HG03565 (cell line): Measurements from ENCODE around the gene CCDC167.
"Not testable (repeated sequence)": the region's sequence is repeated elsewhere in the genome, so short reads cannot be mapped to it uniquely, and the experiment has no call there.

Experiments used
- ATAC-seq: cut with Tn5 transposase; IDR thresholded peaks from one replicate; pipeline ENCODE4 v1.9.1; 2021; ENCODE audit warnings: mild to moderate bottlenecking, moderate library complexity; ENCODE audit not compliant: unreplicated experiment

Gene CCDC167

DNA sequence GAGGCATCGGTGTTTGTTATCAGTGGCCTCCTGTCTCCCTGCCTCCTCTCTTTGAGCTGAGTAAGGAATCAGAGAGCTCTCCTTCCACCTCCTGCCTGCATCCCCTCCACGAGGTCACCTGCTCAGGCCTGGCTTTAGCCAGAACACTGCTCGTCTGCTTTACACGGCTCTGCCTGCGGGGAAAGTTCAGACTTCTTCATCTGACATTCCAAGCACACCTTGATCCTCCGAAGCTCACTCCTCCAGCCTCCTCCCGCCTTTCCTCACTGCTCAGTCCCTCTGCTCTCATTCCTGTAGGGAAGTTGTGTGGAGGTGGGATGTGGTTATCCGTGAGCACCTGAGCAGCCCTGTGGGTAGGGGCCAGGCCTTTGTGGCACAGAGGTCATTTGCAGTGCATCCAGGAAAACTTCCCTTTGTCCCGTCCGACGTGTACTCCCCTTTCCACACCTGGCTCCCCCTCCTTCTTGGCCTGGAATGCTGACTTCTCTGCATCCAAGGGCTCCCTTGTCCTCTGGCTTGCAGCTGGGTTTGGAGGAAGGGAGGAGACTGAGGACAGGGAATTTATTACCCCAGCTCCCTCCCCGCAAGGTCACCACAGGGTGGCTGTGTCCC lies 12.8 kb upstream of the CCDC167 start:
- no peak for ATAC-seq

DNA sequence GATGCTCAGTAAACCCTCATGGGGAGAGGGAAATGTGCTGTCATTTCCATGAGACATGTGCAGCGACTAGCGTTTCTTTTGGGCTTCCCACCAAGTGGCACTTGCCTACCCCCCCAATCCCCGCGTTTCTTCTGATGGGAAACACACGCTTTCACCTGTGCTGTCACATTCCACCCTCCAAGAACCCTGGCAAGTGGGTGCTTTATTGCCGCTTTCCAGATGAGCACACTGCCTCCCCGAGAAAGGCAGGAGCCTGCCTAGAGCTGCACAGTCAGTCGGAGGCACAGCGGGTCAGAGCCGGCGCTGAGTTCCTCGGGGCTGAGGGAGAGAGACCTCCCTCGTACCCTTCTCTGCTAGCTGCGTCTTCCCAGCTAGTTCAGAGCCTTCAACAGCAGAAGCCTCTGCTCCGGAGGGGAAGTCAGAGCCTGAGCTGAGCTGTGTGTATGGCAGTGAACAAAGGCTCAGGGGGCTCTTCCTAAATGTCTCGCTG lies 12.3 kb upstream of the CCDC167 start:
- ATAC-seq, result no peak

DNA sequence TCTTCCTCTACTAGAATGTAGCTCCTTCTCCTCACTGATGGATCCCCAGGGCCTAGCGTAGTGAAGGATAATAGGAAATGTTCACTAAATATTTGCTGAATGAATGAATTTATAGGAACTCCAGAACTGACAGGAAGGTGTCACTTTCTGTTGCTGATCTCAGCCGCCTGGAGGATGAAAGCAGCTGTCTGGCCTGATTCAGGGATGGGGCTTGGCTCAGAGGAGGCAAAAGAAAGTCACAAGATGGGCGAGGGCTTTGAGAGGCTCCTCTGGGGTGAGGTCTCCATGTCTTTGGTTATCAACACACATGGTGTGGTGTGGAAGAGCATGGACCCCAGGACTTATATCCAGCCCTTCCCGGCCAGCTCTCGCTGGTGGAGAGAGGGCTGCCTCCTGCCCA lies 11.5 kb upstream of the CCDC167 start:
- ATAC-seq, result no peak

DNA sequence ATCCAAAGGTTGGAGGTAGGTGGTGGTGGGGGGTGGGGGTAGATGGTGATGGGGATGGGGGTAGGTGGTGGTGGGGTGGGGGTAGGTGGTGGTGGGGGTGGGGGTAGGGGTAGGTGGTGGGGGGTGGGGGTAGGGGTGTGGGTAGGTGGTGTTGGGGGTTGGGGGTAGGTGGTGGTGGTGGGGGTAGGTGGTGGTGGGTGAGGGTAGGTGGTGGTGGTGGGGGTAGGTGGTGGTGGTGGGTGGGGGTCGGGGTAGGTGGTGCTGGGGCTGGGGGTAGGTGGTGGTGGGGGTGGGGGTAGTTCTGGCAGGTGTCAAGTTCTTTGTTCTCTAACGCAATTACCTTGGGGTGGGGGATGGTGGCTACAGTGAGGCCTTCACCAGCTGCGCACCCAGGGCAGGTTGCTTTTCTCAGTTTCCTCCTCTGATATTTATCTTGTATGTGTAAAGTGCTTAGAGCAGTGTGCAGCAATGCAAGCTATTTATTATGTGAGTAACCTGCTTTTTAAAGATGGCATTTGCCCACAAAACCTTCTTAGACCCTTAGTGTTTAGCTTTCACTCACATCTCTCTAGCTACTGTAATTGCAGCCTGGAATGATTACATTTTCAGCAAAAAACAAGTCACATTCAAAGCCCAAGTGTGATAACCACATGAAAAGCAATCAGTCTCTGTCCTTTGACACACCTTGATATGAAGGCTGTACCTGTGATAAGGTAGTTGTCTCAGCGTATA lies 8.2 kb upstream of the CCDC167 start:
- no peak for ATAC-seq

DNA sequence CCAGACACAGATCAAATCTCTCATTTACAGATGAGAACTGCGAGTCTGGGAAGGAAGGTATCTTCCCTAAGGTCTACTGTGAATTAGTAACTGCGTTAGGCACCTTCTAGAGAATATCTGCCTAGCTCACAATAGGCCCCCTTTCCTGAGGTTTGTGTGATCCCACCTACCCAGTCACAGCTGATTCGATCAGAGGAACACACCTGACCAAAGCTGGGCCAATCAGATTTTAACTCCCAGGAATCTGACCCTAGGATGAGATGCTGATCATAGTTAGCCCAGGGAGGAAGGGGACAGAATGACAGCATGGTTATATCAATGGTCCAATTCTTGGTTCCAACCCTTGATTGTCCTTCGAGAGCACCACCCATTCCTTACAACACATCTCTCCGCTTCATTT lies 7.4 kb upstream of the CCDC167 start:
- no peak for ATAC-seq

DNA sequence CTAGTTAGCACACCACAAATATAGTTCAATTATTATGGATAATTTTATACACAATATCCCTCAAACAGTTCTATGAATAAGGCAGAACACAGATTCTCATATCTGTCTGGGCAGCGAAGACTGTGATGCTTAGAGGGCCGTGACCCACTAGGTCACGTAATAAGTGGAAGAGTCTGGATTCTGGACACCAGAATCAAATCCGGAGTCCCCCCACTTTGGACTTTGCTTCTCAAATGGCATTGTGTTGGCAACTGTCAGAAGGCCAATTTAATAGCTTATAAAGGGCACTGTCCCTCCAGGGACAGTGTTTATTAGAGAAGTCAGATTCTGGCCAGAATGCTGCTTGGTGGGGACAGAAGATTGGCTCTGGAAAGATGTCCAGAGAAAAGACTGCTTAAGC lies 6.8 kb upstream of the CCDC167 start:
- ATAC-seq, result no peak

DNA sequence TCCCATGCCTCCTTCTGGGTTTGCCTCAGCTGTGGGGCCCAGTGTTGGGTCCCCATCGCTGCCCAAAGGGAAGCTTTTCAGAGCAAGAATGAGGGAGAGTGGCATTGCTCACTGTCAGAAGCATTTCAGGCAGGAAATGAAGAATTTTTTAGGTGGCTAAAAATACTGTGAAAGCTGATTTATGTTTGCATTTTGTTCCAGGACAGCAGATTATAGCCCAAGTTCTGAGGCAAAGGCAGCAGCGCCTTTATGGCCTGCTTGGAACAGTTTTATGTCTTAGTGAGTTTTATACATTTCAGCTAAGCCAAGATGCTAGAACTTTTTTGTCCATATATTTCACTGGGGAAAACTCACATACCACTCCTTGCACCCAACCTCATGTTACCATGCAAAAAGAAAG lies 4.3 kb upstream of the CCDC167 start:
- ATAC-seq, result no peak

DNA sequence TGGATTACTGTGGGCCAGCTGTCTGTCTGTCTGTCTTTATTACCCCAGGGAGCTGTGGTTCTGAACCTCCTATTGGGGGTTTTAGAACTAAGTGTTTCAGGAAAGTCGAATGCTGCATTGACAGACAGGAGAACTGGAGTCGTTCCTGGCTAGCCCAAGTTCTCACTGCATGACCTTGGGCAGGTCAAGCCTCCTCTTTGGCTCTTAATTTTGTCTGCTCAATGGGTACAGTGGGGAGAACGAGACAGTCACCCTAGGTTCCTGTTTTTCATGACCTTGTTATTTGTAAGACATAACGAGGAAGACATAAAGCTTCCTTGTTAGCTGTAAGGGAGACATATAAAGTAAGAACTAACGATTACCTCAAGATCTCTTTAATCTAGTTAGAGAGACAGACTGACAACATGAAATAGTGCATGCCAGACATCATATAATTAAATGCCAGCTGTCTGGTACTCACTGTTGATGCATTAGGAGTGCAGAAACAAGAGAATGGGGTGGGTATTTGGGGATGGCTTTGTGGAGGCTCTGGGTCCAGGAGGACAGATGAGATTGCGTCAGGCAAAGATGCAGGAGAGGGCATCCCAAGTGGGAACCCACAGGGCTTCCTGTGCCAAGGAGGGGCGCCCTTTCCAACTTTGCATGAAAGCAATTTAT lies 3.7 kb upstream of the CCDC167 start:
- ATAC-seq, result no peak

DNA sequence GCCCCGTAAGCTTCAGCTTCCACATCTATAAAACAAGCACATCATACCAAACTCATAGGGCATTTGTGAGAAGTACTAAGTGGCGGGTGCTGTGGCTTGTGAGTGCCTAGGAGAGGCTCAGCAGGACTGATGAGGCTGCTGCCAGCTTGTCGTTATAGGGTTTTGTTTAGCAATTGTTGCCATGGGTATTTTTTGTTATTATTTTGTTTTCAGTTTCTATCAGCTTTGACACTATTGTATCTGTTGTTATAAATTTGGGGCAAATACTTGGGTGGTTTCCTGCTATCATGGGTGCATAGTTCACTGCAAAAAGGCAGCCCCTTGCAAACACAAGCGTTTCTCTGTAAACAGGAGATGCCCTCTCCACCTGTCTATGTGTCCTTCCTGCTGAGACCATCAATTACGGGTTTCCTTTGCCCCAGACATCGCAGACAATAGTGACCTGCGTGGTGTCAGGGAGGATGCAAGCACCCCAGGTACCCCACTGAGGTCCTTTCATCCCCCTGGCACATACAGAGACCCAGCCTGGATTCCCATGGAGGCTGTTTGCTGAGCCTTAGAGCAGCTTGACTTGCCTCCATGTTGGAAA lies 3.1 kb upstream of the CCDC167 start:
- no peak for ATAC-seq

DNA sequence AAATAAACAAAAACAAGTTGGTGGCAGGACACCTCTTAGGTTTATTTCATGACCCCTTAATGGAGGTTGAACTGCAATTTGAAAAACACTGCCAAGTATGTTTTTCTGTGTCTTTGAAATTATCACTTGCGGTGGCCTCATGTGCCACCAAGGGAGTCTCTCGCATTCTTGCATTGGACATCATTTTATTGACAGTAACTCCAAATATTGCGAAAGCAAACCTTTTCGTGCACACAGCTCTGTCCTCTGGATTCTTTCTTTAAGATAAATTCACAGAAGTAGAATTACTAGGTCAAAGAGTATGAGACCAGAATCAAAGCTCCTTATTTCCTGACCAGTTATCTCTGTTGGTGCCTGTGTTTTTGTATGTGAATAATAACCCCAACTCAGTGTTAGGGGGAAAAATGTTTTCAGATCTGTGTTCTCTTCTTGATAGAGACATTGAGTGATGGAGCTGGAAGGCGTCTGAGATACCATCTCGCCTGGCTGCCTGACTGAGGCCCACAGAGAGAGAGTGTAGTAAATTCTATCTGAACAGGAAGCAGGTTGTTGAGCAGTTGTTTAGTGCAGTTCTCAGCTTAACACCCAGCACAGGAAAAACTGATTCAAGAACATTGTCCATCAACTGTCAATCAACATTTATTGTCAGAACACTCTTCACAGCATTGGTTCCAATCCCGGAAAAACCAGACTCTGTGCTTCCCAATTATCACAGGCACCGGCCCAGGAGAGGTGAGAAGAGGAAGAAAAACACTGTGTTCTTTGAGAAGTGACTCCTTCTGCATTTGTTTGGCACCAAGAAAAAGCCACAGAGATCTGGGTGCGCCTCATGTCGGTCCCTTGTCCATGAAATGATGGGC lies 2.2 kb upstream of the CCDC167 start:
- no peak for ATAC-seq

DNA sequence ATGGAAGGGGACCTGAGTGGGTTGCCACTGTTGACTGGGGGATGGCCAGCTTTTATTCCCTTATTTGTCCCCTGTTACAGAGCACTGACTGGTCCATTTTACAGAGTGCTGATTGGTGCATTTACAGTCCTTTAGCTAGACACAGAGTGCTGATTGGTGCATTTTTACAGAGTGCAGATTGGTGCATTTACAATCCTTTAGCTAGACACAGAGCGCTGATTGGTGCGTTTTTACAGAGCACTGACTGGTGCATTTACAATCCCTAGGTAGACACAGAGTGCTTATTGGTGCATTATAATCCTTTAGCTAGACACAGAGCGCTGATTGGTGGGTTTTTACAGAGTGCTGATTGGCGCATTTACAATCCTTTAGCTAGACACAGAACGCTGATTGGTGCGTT lies 1.2 kb upstream of the CCDC167 start:
- not testable (repeated sequence) for ATAC-seq

DNA sequence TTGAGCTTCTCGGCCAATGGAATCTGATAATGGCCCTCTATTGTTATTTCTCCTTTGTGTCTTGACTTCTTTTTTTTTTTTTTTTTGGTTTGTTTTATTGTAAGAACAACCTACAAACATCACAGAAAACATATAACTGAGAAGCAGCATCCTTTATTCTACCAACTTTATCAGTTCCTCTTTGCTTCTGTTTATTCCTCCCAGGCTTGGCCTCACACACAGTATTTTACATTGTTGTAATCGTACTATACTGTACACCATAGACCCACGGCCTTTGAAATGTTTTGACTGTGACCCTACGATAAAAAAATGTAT lies 558 bp upstream of the CCDC167 start:
- ATAC-seq, result no peak

DNA sequence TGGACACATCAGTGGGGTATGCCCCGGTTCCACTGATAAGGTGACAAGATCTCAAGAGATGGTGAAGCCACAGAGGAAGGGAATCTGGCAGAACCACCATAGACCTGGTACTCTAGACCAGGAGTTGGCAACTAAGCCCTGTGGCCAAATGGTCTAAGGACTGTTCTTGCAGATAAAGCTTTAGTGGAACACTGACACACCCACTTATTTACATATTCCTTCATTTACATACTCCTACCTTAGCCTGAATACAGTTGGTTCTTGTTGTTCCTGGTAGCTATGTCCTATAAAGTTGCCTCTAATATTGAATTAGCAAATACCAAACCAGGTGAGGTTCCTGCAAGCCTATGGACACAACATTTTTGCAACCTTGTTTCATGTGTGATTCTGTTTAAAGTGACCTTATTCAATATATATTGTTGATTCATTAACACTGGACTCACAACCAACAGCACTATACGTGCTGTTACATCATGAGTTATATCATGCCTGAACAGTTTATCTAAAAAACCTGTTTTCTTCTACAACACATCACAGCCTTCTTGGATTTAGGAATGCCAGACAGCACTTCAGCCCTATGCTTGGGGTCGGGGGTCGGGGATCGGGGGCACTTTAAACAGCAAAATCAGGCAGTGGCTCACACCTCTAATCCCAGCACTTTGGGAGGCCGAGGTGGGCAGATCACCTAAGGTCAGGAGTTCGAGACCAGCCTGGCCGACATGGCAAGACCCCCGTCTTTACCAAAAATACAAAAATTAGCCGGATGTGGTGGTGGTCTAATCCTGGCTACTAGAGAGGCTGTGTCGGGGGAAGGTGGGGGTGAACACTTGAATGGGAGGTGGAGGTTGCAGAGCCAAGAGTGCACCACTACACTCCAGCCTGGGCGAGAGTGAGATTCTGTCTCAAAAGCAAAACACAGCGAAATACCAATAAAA lies 2.5 kb downstream of the CCDC167 start:
- ATAC-seq, result no peak

DNA sequence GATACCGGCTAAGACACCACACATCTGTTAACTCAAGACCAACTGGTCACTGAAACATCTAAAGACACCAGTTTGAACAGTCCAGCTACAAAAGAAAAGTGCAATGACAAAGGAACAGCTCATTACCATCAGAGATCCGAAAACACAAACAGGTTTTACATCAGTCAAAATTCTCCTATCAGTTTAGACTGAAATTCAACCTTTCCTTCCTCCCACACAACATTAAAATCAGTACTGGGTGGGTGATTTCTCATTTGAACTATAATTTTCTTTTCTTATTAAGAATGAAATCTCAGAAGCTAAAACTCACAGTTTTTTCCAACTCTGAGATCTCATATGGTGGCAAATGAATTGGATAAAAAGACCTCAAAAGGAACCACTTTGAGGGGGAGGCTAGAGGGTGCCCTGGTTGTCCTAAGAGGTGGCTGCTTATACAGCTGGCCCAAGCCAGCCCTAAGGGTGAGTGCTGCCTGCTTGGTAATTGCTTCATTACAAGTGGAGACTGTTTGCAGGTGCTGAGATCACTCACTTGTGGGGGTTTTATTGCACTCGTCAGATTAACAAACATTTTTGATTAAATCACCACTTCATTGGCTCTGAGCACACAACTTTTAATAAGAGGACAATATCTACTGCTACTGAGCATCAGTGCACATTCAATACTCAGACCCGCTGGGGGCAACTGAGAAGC lies 4.3 kb downstream of the CCDC167 start:
- no peak for ATAC-seq

DNA sequence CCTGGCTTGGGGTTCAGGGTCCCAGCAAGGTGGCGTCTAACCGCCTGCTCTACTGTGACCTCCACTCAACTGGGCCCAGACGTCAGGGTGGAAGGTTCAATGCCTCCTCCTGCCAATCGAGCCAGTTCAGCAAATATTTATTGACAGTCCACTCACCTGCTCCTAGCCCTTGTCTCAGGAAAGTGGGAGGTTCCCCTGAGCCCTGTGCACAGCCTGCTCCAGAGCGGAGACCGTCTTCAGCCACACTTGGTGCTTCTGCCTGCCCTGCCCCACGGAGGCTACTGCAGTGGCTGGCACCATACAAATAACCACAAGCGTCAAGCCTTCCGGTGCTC lies 6.1 kb downstream of the CCDC167 start:
- ATAC-seq, result no peak

DNA sequence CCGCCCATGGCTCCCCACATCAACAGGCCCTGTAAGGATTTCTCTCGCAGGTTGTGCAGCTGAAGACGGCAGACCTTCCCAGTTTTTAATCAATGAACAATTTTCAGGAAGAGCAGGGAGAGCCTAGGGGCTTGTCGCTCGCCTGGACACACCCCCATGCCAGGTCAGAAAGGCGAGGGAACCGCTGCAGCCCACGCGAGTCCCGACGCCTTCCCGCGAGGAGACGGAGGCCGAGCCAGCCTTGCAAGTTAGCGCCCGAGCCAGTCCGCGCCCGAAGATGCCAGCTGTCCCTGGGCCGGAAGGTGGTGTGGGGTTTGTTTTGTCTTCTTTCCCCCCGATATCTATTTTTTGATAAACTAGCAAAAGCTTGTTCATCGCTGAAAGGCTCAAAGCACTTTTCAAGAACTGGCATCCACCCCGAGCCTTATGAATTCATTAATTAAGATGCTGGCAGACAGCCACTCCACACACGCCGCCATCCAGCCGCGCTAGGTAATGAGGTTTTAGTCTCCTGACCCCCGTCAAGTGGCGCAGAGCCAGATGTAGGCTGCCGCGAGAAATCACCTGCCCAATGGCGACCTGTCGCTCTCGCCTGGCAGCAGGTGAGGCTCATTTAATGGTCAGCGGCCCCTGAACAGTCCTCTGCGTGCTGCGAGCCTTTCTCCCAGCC lies 6.6 kb downstream of the CCDC167 start:
- no peak for ATAC-seq

DNA sequence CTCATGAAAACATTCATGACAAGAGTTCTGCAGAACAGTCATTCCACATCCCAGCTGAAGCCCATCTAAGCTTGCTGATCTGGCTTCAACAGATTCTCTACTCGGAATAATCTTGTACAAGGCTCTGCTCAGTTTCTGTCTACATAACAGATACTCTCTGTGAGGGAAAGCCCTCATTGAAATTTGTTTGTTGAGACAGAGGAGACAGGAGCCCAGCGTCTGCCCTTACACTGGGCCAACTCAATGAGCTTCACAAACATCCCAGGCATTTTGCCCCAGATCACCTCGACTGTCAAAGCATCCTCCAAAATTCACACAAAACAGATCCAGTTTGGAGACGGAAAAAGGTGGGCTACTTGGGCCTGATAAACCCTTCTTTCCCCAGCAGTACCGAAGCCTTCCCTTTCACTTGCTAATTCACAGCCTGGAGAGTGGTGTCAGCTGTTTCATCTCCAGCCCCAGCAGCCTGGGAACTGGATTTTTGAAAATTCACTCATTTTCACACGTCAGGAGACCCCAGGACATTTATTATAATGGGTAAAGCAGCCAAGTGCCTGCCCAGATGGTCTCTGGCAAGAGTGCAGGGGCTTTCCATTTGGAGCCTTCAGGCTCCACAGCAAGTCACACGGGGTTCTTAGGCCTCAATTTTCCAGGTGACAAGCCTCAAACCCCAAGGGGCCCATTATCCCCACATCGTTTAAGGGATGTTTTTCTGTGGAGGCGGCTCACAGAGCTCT lies 7.3 kb downstream of the CCDC167 start:
- ATAC-seq, result no peak

DNA sequence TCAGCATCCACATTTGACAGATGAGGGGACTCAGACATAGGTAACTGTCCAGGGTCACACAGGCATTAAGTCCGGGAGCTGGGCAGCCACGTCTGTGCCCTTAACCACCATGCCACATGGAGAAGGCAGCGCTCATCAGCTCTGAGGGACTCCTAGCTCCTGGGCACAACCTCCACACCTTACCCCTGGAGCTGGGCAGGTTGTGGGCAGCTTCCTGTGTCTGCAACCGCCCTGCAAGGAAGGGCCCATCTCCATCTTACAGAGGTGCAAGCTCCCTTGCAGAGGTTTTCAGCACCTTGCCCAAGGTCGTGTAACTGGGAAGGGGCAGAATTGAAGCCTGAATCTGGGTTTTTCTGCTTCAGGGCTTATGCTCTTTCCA lies 7.9 kb downstream of the CCDC167 start:
- no peak for ATAC-seq
